Right renal pelvis (tissue), 4 donors: ENCODE data around the gene FOXO6. TPM values are rescaled to one million over a fixed set of nuclear protein-coding genes. Genes with fewer than 3 reads are reported as not detected.

ENCODE experiments used
- DNase-seq, 4 donors: peaks; one replicate each; pipeline ENCODE4 v3.0.0-alpha.2; 2013; ENCODE audit warnings: low read depth in 4 of 4, low spot score in 3 of 4, missing footprints in 1 of 4
- polyA plus RNA-seq, 4 donors: library from polyadenylated mRNA; unstranded; fragments of 120-200 nt; gene quantifications; one replicate each; pipeline ENCODE4 v1.2.1, GENCODE V29; 2013; ENCODE audit not compliant: insufficient read length in 4 of 4

Gene FOXO6
- polyA plus RNA-seq, 4 donors = 1.6 to 3.6 (median 1.8) TPM

GRCh38 chr1:41380979-41381691 lies 19.9 kb downstream of the FOXO6 start:
- DNase-seq = no peak

DNA sequence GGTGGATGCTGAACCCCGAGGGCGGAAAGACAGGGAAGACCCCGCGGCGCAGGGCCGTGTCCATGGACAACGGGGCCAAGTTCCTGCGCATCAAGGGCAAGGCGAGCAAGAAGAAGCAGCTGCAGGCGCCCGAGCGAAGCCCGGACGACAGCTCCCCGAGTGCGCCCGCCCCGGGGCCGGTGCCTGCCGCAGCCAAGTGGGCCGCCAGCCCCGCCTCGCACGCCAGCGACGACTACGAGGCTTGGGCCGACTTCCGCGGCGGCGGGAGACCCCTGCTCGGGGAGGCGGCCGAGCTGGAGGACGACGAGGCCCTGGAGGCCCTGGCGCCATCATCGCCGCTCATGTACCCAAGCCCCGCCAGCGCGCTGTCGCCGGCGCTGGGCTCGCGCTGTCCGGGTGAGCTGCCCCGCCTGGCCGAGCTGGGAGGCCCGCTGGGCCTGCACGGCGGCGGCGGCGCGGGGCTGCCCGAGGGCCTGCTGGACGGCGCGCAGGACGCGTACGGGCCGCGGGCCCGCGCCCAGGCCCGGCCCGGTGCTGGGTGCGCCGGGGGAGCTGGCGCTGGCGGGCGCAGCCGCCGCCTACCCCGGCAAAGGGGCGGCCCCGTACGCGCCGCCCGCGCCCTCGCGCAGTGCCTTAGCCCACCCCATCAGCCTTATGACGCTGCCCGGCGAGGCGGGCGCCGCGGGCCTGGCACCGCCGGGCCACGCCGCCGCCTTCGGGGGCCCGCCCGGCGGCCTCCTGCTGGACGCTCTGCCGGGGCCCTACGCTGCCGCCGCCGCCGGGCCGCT lies 20.7 kb downstream of the FOXO6 start:
- no peak for DNase-seq

- DNase-seq = no peak
These were observed 21.4 kb downstream of the FOXO6 start for GRCh38 chr1:41382480-41383090.

DNA sequence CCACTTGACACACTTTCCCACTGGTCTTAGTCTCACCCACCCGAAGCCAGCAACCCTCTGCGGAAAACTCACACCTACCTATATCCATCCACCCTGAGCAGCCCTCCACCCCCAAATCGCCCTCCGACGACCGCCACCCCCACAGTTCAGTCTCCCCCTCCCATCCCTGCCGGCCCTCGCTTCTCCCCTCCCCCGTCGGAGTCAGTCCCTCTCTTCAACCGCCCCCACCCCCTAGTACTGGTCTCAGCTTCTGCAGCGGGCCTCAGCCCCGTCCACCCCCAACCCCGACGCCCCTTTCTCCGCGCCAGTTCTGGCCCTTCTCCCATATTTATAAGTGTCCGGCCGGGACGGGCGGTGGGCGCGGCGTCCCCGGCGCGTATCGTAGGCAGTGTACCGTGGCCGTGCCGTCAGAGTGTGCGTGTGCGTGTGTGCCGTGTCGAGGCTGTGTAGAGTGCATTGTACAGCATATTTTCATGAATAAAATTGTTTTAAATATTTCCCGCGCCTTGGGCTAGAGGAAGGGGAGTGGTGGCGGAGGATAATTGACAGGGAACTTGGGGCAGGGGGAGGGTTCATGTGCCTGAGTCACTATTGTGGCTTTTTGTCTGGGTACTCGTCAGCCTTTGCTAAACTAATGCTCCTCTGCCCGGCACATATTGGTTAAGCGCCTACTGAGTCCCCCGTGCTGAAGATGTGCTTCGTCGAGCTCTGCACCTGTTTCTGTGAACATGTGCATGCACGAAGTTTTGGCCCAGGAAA lies 22.0 kb downstream of the FOXO6 start:
- DNase-seq = no peak

DNA sequence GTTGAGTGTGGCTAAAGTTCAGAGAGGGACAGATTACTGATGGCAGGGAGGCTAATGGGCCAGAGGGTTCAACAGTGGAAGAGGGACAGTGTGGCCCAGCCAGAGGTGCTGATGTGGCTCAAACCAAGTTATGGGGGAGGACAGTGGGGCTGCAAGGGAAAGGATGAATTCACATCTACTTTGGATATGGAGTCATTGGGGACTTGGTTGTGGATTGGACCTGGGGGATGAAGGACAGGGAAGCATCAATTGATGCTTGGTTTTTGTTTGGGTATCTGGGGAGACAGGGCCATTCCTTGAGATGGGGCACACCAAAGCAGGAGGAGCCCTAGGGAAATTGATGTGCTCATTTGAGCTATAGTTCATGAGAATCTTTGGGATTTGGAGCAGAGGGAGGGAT lies 23.3 kb downstream of the FOXO6 start:
- no peak for DNase-seq

DNA sequence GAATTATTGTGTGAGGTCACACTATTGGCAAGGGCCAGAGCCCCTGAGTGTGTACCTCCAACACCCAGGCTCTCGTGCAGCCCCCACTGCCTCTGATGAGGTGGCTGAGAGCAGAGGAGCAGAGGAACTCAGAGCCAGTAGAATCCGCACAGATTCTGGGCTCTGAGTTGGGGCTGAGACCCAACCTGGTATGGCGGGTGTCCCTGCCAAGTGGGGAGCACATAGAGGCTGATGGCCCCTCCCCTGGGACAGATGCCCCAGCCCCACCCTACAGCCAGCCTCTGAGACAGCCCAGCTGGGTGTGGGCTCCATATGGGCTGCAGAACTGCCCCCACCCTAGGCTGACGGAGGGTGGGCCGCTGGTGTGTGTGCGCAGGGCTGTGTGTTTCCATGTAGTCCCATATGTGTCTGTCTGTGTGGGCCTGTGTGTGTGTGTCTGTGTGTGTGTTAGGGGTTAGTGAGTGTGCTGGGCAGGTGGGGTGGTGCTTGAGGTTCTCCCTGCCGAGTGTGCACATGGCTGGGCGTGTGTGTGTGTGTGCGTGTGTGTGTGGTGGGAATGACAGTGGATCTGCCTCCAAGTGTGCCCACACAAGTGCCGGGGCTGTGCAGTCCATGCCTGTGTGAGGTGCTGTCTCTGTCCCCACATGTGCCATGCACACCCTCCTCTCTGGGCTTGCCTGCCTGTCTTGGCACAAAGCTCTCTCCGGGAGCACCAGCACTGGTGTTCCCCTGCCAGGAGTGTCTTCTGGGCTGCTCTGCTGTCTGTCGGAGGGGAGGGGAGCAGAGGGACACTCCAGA lies 24.4 kb downstream of the FOXO6 start:
- DNase-seq = no peak

GRCh38 chr1:41386196-41386663 lies 25.0 kb downstream of the FOXO6 start:
- no peak for DNase-seq

DNA sequence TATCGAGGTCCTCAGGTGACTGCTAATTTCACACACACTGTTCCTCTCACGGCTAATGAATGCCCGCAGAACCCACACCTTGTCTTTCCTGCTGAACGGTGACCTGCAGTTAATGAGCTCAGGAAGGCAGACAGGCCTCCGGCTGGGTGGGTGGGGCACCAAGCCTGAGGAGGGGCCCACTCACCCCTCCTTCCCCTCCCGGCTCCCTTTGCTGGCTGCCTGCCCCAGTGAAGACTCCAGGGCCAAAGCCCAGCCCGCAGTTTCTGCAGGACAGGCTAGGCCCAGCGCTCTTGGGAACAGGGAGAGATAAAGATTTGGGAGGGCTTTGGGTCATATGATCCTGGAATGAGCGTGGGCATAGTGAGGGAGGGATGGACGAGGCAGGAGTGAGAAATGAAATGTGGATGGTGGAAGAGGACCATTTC lies 26.4 kb downstream of the FOXO6 start:
- peak in 3 of 4 donors; percentile 76 to 83 (median 81) for DNase-seq

DNA sequence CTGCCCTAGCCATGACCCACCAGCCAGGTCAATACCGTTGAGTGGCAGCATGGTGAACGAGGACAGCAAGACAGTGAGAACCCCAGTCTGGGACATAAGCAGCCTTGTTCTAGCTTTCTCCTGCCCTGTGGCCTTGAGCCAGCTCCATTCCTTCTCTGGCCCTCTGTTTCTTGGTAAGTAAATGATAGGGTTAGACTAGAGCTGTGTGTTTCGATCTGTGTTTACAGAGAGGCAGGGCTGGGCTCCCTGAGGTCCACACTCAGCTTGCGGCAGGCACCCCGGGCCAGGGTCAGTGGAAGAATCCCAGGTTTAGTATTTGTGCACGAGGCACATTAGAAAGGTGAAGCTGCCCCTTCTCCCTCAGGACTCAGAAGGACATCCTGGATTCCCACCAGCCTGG lies 27.3 kb downstream of the FOXO6 start:
- no peak for DNase-seq

- no peak for DNase-seq
These were observed 27.8 kb downstream of the FOXO6 start for GRCh38 chr1:41389009-41389408.

- no peak for DNase-seq
These were observed 28.9 kb downstream of the FOXO6 start for GRCh38 chr1:41390166-41390565.

DNA sequence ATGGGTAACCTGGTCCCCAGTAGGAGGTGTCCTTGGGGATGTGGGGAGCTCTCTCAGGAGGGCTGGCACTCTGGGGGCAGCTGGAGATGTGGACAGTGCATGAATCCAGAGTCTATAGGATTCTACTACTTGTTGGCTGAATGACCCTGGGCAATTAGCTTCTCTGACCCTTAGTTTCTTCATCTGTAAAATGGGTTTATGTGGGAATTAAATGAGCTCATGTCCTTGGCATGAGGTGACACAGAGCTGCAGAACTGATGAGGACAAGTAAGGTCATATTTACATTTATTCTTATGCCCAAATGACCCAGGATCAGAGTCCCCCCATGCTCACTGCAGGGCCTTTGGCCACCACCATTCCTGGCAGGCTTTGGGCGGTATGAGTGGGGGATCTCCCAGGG lies 29.3 kb downstream of the FOXO6 start:
- no peak for DNase-seq

DNA sequence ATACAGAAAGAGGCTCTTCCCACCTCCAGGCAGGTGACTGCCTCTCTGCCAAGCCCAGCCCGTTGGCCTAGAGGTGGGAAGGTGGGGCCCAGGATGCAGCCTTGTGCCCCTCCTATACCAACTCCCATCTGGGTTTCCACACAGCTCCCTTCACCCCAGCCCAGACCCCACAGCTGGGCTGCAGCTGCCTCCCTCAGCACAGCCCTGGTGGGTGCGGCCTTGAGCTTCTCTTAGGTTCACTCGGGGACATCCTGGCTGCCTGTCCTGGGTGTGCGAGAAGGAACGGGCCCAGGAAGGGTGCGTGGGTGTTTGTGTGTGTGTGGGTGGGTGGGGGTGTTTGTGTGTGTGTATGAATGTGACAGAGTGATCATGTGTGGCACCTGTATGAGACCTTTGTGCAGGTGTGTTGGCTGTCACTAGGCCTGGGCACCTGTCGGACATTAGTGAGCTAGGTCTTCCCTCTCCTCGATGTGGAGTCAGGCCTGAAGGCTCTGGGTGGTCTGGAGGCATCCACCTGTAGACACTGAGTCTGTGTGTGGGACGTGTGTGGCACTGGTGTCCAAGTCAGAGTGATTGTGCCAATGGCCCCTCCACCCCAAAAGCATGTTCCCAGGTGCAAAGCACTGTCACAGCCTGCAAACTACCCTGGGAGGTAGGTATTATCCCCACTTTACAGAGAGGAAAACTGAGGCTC lies 30.7 kb downstream of the FOXO6 start:
- DNase-seq = no peak

DNA sequence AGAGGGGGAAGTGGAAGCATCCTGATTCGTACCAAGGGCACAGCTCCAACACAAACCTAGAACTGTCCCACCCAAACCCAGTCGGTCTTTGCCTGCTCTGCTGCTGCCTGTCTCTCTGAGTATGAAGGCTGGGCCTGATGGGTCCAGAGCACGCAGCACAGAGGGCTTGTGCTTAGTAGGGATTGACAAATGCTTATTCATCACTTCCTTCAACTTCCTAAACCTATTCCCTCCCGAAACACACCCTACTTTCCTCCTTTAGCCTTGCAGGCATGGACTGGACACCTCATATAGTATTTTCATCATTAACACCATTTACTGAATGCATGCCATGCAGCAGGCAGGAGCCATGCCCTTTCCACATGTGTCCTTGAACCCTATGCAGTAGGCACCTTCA lies 31.3 kb downstream of the FOXO6 start:
- DNase-seq = no peak

GRCh38 chr1:41393716-41394368 lies 32.6 kb downstream of the FOXO6 start:
- DNase-seq = no peak

- no peak for DNase-seq
These were observed 33.1 kb downstream of the FOXO6 start for GRCh38 chr1:41394369-41394744.

GRCh38 chr1:41394959-41395956 lies 34.0 kb downstream of the FOXO6 start:
- DNase-seq = no peak

- DNase-seq = no peak
These were observed 34.9 kb downstream of the FOXO6 start for GRCh38 chr1:41396084-41396483.
